COLO668 (cell line): ENCODE data around the gene DESI1.
"Not testable (repeated sequence)": the region's sequence is repeated elsewhere in the genome, so short reads cannot be mapped to it uniquely, and the experiment has no call there.

Experiments used
- DNase-seq: peaks from one replicate; lab custom pipeline; 2025; ENCODE audit not compliant: unreplicated experiment; lab: John Stamatoyannopoulos, UW

The DESI1 gene

GRCh38 chr22:41636467-41636866 lies 15.6 kb upstream of the DESI1 start:
- no peak for DNase-seq

DNA sequence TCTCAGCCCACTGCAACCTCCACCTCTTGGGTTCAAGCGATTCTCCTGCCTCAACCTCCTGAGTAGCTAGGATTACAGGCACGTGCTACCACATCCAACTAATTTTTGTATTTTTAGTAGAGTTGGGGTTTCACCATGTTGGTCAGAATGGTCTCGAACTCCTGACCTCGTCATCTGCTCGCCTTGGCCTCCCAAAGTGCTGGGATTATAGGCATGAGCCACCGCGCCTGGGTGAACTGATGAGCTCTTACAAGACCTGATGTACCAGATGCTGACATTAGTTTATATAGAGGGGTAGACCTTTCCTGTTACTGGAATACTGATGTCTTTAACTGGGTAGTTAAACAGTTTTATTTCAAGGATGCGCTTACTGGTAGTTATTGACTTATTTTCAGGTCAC lies 13.8 kb upstream of the DESI1 start:
- DNase-seq = not testable (repeated sequence)

- DNase-seq = not testable (repeated sequence)
These were observed 10.8 kb upstream of the DESI1 start for GRCh38 chr22:41631615-41632014.

DNA sequence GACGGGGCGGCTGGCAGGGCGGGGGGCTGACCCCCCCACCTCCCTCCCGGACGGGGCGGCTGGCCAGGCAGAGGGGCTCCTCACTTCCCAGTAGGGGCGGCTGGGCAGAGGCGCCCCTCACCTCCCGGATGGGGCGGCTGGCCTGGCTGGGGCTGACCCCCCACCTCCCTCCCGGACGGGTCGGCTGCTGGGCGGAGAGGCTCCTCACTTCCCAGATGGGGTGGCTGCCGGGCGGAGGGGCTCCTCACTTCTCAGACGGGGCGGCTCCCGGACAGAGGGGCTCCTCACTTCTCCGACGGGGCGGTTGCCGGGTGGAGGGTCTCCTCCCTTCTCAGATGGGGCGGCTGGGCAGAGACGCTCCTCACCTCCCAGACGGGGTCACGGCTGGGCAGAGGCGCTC lies 10.3 kb upstream of the DESI1 start:
- not testable (repeated sequence) for DNase-seq

DNA sequence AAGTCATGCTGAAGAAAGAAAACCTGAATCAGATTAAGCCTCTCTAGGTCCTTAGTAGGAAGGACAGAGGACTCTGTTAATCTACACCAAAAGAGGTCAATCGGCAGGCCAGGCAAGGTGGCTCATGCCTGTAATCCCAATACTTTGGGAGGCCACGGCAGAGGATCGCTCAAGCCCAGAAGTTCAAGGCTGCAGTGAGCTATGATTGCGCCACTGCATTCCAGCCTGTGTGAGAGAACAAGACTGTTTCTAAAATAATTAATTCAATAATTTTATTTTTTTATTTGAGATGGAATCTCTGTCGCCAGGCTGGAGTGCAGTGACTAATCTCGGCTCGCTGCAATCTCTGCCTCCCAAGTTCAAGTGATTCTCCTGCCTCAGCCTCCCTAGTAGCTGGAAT lies 4.7 kb upstream of the DESI1 start:
- DNase-seq = no peak

- DNase-seq = no peak
These were observed 1.0 kb upstream of the DESI1 start for GRCh38 chr22:41621911-41622179.

GRCh38 chr22:41621099-41621910 lies 462 bp upstream of the DESI1 start, which contains the start of gene XRCC6:
Gene XRCC6, plus strand, starts transcription at chr22:41621295. Its CDS starts 710 bp downstream, at chr22:41622005.
- peak; percentile 99 for DNase-seq

GRCh38 chr22:41619979-41620588 lies 759 bp downstream of the DESI1 start:
- peak; percentile 69 for DNase-seq

GRCh38 chr22:41613456-41613855 lies 7.4 kb downstream of the DESI1 start:
- no peak for DNase-seq

DNA sequence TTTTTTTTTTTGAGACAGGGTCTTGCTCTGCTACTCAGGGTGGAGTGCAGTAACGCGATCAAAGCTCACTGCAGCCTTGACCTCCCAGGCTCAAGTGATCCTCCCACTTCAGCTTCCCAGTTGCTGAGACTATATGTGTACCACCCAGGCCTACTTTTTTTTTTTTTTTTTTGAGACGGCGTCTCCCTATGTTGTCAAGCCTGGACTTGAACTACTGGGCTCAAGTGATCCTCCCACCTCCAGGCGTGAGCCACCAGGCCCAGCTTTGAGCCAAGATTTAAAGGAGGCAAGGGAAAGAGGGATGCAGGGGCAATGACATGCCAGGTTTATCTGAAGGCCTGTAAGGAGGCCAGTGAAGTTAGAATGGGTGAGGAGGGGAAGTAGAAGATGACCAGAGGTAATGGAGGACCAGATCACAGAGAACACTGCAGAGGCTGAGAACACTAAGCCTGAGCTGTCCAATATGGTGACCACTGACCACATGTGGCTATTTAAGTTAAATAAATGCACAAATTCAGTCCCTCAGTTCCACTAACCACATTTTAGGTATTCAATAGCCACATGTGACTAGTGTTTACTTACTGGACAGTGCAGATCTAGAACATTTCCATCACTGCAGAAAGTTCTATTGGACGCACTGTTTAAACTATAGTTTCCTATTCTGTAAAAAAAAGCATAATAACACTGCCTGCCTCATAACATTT lies 8.1 kb downstream of the DESI1 start:
- DNase-seq = no peak

DNA sequence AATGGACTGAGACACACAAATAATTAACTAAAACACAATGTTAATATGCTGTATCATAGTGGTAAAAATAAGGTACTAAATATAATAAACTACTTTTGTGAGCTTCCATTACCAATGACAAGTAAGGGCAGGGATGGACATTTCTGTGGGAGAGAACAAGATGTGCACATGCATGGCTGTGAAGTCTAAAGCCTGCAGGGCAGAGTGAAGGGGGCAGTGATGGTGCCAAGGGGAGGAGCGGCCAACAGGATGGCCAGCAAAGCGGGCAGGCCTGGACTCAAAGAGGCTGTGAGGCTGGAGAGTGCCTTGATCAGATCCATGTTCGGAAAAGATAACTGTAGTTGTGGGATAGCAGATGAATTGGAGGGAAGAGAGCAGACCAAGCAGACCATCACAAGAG lies 12.5 kb downstream of the DESI1 start:
- DNase-seq = no peak

DNA sequence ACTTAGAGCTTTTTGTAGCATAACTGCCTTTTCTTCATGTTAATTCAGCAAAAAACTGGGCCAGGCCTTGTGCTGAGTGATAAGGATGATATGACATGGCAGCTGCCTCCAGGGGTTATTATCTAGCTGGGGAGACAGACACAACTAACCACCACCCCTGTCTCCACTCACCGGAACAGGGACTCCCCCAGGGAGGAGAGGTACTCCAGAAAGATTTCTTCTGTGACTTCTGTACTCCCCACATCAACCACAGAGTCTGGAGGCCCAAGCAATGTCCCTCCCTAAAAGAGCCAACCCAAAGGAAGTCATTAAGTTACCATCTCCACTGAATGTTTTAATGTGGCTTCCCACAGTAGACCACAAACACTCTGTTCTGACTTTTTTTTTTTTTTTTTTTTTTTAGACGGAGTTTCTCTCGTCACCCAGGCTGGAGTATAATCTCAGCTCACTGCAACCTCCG lies 16.9 kb downstream of the DESI1 start:
- DNase-seq = no peak

DNA sequence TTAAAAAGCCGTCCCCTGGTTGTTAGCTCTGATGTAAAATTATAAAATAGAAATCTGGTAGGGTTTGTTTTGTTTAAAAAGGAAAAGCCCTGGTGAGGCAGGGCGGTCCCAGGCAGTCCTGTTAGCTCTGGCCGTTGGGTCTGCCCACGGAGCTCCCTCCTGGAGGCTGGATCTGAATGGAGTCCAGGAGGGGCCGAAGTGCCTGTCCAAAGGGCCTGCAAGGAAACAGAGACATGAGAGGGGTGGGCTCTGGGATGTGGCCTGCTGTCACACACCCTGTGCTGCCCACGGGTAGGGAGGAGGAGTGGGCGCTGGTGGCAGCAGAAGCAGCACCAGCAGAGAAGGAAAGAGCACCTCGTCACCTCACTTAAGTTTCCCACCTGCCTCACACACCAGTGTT lies 19.9 kb downstream of the DESI1 start:
- no peak for DNase-seq

GRCh38 chr22:41598891-41599635 lies 21.8 kb downstream of the DESI1 start:
- no peak for DNase-seq

- DNase-seq = no peak
These were observed 22.8 kb downstream of the DESI1 start for GRCh38 chr22:41598081-41598480.

DNA sequence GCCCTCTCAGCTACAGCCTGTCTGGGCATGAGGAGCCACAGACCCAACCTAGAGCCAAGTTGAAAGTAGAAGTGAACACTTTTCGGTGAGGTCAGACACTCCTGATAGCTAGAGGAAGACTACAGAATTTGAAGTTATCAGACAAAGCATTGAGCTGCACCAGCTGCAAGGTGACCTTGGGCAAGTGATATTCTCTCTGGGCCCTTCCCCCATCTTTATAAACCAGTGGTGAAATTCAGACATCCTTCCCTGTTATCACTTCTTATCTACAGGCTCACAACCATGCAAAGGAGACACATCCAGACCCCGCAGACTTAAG lies 23.2 kb downstream of the DESI1 start:
- no peak for DNase-seq

DNA sequence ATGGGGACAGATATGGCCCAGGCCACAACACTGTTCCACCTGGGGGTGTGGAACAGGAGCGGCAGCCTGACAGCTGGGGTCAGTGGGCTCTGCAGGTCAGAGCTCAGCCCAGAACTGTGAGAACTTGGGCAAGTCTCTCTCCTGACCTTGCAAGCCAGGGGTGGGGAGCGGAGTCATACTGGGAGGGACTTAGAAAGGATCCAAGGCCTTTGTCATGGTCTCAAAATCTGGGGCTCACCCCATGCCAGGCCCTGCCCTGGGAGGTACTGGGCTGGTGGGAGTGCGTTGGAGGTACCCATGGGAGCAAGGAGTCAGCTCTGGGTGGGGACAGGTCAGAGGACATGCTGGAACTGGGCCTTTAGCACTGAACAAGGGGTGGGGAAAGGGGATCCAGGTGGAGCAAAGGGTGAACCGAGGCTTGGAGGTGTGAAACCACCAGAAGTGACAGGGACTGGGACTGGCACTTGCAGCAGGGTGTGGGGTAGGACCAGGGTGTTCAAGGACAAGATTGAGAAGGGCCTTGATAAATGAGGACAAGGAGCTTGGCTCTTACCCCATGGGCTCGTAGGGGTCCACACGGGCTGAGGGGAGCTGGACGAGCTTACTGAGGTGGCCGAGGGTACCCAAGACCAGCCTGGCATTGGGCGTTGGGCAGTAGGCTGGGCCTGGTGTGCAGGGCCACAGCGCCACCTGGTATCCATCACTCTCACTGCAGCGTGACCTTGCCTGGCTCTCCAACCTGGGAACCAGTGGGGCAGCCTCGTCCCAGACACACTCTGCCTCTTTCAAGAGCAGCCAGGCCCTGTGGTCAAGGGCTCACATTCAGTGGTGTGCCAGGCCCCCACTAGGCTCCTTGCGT lies 23.8 kb downstream of the DESI1 start:
- DNase-seq = peak; percentile 52

DNA sequence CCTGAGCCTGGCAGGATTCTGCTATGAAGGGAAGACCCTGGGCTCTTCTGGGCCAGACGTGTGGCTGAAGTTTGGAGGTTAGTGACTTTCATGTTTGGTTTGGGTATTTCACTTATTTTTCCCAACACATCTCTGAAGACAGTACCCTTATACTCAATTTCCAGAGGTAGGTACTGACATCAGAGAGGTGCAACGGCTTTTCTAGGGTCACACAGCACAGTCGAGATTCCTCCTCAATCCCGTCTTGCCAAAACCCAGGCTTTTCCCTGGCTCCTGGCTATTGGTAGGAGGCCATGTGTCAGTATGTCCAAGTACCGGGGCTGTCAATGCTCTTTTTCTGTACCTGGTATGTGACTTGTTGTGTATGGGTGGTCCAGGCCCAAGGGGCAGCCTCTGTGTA lies 25.1 kb downstream of the DESI1 start:
- DNase-seq = no peak

DNA sequence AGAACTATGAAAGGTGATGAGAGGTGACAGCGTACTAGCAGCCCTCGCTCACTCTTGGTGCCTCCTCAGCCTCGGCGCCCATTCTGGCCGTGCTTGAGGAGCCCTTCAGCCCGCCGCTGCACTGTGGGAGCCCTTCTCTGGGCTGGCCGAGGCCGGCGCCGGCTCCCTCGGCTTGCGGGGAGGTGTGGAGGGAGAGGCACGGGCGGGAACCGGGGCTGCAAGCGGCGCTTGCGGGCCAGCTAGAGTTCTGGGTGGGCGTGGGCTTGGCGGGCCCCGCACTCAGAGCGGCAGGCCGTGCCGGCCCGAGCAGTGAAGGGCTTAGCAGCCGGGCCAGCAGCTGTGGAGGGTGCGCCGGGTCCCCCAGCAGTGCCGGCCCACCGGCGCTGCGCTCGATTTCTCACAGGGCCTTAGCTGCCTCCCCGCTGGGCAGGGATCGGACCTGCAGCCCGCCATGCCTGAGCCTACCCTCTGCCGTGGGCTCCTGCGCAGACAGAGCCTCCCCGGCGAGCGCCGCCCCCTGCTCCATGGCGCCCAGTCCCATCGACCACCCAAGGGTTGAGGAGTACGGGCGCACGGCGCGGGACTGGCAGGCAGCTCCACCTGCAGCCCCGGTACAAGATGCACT lies 27.4 kb downstream of the DESI1 start:
- DNase-seq = not testable (repeated sequence)
